IPS-NIHi11 (cell line): ENCODE results near the gene ARHGAP10.
A peak's percentile ranks its signal among the peaks of the same experiment; 100 is the strongest.

ENCODE experiments used
- DNase-seq: peaks from one replicate; pipeline ENCODE4 v3.0.0; 2012; ENCODE audit warnings: mixed read lengths, low spot score

Gene ARHGAP10

DNA sequence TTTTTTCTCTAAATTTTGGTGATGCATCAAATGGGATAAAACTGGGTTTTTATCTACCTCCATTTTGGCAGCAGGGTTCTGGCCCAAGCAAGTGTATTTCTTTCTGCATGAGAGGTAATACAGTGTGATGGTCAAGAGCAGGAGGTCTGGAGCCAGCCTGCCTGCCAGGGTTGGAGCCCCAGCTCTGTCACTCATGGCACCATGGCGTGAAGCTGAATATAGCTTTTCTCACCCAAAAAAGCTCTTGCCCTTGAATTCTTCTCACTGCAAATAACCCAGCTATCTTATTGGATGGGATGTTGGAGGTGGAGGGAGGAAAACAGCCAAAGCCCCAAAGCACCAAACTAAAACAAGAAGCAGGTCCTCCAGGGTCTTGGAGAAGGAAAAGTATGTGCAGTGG, 218.4 kb downstream of the ARHGAP10 start:
- no peak for DNase-seq

DNA sequence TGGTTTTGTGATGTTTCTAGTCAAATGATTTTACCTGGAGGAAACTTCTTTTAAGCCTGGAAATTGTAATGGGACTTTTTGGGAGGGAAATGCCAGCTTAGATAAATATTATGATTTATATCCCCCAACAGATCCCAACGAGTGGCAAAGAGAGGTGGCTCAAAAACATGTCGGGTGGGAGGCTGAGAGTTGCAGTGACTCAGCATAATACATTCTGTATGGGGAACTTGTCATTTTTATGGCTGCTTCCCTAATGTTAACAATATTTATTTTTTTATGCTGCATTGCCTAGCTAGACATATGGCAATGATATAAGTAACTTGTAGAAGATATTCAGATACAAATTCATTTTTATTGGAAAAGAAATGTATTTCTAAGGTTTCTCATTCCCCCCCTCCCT, 219.0 kb downstream of the ARHGAP10 start:
- no peak for DNase-seq

DNA sequence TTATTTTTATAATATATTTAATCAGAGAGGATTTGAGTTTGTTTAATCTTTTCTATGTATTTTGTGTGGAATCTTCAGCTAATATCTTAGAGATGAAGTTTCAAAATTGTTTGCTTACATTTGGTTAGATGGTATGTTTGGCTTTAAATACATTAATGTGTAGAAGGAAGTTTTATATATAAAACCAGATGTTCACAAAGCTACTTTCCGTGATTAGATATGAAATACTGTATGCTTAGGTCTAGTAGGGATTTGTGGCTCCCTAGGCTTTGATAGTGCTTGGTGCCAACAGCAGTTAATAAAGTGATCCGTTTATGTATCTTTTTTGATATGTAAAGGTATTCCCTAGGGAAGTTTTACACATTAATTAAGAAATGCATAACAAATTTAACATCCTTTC, 223.0 kb downstream of the ARHGAP10 start:
- no peak for DNase-seq

DNA sequence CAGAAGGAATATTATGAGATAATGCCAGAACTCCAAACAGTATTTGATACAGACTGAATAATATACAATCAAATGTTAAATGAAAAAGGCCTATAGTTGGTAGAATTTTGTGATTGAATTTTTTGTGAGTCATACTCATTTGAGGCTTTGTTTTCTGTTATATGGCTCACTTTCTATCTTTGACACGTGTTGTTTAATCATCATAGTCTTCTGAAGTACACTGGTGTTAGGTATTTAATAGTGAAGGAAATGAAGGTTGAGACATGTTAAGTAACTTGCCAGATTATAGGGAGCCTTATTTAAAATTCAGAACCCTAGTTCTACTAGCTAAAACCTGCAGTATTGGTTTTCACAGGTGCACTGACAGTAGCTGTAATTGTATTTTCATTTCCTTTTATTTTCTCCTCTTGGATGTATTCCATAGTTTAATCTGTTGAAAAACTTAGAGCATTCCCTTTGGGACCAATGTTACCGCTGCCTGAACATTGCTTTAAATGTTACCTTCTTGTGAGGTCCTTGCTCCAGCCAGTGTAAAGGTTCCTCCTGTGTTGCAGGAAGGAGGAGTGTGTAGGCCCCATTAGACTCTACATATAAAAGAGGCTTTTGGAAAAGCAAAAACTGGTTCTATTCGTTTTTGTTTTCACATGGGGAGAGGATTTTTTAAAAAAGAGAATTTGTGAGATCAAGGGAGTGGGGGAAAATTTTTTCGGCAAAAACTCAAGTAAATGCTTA, 224.1 kb downstream of the ARHGAP10 start:
- no peak for DNase-seq

DNA sequence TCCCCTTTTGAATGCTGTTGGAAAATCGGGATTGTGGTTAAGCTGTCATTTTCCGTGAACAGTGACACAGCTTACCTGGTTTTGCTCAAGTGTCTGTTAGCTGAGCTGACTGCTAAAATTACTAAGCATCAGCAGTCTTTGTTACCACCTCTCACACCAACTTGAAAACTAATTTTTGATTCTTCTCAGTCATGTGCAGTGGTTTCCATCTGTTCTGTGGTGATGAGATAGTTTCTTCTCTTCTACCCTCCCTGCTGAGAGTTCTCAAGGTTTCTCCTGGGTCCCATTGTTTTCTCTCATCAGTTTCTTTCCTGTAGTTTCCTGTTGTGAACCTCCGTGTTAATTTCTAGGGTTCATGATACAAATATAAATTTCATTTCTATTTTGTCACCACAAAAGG, 225.6 kb downstream of the ARHGAP10 start:
- no peak for DNase-seq

DNA sequence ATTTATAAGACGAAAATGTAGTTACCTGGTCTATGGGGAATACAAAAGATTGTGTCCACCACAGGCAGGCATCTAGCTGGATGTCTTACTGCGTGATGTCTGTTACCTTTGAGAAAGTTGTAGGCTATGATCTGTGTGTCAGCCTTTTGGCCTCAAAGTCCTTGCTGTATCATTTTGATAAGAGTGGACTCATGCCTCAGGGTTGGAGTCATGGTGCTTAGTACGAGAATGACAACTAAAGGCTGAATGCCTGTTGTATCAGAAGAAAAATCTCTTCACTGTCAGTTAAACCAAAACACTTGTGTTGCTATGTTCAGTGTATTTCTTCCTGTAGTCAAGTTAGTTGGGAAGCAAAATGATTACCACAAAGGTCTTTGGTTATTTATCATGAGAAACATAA, 226.2 kb downstream of the ARHGAP10 start:
- no peak for DNase-seq

DNA sequence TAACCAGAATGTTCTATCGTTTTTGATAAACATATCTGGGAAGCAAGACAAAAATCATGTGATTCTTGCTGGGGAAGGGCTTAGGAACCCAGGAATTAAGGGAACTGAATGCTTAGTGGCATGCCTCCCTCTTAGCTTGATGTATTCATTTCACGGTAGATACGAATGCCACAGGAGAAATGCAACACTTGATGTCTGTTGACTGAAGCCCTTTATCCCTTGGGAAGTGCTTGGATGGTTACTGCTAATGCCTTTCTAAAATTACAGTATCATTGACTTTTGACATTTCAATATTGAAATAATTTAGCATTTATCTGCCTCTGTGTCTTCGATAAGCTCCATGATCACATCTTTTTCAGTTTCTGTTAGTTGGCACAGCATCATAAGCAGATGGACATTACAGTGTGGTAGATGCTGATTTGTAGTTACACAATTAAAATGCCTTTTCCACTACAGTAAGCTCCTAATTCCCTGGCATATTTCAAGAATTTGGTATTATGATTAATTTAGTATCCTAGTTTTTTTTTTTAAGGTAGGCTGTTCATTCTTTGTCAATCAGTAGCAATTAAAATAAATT, 226.7 kb downstream of the ARHGAP10 start:
- DNase-seq: no peak

DNA sequence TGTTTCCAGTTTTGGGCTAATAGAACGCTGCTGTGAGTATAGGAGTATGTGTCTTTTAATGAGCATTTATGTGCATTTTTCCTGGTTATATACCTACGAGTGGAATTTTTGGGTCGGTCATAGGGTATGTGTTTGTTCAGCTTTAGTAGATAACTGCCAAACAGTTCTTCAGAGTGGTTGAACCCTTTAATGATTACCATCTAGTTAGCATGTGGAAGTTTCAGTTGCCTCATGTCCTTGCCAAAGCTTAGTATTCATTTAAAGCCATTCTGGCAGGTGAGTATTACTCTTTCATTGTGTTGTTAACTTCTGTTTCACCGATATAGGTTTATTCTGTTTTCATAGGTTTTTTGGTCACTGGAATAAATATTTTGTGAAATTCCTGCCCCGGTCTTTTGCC, 229.1 kb downstream of the ARHGAP10 start:
- no peak for DNase-seq

DNA sequence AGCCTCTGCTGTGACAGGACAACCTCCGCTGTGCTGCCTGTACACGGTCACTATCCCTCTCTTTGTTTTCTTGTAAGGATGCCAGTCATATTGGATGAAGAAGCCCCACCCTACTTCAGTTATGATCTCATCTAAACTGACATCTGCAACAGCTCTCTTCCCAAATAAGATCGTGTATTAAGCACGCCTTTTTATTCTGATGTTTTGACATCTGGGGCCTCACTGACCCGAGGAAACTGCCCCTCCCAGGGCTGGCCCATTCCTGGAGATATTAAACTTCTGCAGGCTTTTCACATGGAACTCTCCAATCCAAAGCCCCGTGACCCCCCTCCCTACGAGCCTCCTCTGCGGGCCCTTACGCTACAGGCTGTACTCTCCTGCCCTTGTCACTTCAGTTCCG, 232.0 kb downstream of the ARHGAP10 start:
- no peak for DNase-seq

DNA sequence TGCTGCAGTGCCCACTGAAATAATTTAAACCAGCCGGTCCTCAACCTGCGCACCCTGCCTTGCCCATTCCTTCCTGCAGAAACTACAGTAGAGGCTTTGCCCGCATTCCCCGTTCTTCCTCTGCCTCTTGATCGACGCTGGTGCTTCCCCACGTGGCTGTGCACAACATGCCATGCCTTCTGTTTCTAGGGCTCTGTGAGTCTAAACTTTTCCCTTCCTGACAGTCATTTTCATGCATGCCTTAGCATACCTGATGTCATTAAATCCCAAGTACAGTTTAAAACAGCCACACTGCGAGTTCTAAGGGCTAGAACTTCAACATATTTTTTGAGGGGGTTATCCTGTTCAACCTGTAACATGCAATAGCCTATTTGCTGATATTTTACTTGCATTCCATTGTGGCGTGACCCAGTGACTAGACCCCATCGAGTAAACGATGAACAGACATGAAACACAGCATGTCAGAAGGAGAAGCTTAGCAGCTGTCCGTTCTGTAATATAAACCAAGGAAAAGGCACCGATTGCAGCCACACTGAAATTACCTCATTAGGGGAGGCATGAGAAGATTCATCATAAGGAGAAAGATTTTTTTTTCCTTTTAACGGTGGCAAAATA, 232.5 kb downstream of the ARHGAP10 start:
- no peak for DNase-seq

DNA sequence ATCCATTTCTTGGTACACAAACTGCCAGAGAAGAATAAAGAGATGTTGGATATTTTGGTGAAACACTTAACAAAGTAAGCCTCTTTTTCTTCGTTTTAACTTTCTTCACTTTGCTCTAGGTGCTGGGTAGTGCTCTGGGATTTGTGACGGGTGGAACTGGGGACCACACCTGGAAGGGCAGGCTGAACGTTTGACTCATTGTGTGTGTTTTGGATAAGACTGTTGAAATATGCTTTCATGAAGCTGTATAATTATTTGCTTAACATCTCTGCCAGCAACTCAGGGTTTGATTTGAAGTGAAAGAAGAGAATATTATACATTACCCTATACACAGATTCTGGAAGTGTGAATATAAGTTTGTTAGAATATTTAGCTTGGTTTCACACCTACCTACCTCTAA, 233.2 kb downstream of the ARHGAP10 start:
- DNase-seq: no peak

DNA sequence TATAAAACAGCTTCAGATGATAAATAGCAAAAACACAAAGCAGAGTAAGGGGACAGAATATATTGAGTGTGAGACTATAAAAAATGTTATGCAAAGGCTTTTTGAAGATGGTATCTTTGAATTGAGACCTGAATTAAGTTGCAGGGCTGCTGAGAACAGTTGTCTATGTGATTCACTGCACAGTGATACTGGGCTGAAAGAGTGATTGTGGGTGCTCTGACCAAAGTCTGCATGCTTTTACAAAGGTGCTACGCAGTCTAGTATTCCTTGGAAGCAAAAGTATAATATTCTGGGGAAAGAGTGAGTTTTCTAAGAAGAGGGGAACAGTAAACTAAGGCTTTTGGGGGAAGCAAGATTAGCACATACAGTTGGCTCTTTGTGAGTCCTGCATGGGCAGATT, 234.0 kb downstream of the ARHGAP10 start:
- no peak for DNase-seq

DNA sequence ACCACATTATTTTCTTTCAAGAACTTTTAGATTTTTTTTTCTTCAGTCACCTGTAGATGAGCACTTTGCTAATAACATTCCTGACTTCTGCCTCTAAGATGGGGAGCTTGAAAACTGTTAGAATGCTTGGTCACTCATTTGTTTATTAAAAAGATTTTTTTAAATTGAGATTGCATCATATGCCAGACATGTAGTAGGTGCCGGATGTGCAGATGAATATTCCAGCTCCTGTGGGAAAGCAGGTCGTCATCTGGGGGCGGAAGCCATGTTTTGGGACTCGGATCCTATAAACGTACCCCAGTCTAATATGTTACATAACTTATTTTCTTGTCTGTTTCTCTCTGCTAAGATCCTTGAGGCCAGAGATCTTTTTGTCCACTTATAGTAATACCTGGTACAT, 236.8 kb downstream of the ARHGAP10 start:
- no peak for DNase-seq

DNA sequence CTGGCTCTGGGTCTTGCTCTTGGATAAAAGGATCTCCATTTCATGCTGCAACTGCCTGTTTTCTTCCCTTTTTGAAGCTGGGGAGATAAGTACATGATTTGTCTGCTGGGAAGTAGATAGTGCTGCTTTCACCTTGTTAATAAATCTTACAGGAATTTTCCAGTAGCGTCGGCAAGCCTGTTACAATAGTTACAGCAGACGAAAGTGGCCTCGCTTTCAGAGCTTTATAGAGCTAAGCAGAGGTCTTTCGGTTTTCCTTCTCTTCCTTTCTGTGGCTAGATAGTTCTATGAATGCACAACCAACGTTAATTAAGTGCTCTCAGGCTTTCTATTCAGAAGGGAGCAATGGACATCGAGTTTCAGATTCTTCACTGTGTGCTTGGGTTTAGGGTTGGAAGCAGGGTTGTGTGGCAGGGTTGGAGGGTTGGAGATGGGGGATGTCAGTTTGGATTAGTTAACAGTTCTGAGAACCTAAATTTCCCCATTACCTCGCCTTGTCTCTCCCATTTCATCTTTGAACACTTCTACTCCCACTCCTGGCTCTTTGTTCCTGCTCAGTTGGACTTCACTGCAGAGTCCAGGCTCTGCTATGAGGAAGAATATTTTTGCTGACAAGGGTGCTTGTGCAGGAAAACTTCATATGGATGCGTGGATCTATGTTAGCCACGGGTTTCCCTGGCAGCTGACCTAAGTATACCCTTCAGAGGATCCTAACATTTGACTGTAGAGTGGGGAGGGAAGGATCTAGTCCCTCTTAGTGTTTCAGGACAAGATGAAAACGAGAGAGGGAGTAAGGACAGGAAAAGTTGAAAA, 237.9 kb downstream of the ARHGAP10 start:
- no peak for DNase-seq

DNA sequence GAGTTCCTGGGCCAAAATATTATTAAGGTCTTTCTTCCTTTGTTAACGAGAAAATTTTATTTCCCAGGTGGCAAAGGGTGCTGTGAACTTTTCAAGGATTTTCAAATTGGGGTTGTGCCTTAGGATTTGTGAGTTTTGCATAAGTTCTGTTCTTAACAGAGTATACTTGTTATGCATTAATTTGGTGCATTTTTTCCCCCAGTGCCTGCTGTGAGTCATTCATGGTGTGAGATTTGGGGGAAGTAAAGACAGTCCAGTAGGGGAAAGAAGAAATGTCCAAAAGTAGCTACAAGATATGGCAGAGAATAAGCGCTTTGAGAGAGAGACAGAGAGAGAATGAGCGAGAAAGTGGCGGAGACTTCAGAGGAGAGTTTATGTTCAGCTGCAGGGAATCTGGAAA, 239.2 kb downstream of the ARHGAP10 start:
- no peak for DNase-seq

DNA sequence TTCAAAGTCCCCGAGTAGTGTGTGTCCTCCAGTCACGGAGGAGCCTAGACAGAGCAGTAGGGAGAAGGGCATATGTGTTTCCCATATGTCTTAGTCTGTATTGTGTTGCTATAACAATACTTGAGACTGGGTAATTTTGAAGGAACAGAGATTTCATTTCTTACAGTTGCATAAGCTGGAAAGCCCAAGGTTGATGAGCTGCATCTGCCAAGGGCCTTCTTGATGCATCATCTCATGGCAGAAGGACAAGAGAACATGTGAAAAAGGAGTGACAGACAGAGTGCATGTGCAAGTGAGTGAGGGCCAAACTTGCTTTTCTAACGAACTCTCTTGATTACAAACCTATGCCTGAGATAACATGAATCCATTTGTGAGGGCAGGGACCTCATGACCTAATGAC, 243.4 kb downstream of the ARHGAP10 start:
- DNase-seq: no peak

DNA sequence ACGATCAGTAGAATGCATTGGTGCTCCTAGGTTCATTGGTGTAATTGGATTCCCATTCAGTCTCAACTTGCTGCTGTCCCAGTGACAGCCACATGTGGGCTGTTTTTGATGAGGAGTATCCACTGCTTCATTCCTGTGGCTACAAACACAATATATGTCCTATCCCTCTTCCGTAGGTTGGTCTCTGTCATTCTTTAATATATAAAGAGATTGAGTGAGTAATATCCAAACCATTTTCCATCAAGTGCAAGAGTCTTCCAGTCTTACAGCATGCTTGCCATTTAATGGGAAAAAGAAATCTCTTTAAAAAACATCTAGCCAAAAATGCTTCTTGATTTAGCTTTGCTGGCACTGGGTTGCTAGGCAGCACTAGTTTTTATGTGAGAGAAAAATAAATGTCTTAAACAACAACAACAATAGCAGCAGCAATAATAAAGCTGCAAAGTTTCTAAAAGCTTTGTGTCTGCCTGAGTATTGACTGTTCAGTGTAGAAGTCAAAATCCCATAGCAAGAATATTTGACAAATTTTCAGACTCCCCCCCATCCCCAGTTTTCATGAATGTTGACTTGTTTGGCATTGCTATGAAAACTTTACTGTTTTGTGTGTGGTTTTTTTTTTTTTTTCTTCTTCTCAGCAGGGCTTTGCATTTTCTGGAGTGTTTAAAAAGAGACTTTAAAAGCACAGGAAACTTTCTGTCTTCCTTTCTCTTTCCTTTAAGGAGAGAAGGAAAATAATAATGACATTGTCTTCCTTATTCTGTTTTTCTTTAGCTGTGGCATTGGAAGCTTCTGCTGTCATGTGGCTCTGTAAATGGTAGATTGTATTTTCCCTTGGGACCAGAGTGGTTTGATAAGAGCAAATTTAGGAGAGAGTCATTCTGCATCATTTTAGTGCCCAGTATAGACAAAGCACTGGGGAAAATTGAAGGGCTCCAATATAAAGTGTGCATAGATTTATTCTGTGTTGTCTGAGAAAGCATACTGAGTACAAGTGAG, 244.3 kb downstream of the ARHGAP10 start:
- DNase-seq: no peak

DNA sequence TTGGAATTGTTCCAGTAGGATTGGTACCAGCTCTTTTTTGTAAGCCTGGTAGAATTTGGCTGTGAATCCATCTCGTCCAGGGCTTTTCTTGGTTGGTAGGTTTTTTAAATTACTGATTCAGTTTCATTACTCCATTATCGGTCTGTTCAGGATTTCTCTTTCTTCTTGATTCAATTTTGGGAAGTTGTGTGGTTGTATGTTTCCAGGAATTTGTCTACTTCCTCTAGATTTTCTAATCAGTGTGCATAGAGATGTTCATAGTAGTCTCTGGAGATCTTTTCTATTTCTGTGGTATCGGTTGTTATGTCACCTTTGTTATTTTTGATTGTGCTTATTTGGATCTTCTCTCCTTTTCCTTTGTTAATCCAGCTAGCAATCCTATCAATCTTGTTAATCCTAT, 248.7 kb downstream of the ARHGAP10 start:
- no peak for DNase-seq

DNA sequence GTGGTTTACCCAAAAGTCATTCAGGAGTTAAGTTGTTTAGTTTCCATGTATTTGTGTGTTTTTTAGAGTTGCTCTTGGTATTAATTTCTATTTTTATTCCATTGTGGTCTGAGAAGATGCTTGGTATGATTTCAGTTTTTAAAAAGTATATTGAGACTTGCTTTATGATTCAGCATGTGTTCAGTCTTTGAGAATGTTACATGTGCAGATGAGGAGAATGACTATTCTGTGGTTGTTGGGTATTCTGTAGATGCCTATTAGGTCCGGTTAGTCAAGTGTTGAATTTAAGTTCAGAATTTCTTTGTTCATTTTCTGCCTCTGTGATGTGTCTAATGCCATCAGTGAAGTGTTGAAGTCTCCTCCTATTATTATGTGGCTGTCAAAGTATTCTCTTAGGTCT, 249.4 kb downstream of the ARHGAP10 start:
- no peak for DNase-seq

DNA sequence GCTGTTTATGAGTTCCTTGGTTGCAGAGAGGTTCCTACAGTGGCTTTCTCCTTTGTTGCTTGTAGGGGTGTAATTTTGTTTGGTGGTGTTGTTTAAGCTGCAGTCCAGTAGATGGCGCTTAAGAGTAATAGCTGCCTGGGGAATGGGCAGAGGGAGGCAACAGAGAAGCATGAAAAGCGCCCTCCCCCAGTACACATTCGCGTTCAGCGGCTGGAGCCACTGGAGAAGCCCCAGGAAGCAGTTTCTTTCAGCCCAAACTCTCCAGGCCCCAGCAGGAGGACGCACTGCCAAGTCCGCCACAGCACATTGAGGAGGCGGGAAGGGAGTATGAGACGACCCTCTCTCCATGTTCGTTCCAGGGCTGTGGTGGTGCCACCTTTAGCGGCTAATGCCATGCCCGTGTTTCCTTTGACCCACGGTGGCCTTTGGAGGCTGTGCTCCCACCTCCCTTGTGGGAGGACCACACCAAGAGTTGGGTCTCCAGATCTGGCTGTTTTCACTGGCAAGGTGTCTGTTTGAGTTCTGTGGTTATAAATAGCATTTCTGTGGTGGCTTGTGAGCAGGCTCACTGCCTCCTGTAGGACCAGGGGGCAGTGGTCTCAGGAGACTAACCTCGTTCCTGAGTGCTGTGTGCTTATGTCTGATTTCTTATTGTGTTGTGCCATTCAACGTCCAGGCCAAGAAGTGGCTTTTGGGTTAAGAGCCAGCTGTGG, 252.3 kb downstream of the ARHGAP10 start:
- DNase-seq: peak; percentile 82

DNA sequence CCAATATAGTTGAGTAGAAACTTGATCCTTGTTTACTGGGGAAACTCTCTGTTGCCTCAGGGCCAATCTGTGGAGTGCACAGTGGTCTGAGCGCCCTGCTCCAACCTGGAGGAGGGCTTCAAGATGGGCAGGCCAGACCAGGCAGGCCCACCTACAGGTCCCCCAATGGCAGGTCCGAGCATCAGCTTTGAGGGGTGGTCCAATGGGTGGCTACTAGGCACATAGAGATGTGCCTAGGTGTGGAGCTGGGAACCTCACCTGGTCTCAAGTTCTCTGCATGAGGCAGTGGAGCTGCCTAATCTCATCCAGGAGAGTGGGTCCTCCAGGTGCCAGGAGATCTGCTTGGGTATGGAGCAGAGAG, 252.9 kb downstream of the ARHGAP10 start:
- no peak for DNase-seq
